ENCODE measurements around the gene REEP6.
"Not testable (repeated sequence)": the region's sequence is repeated elsewhere in the genome, so short reads cannot be mapped to it uniquely, and the experiment has no call there.

Gene REEP6

DNA sequence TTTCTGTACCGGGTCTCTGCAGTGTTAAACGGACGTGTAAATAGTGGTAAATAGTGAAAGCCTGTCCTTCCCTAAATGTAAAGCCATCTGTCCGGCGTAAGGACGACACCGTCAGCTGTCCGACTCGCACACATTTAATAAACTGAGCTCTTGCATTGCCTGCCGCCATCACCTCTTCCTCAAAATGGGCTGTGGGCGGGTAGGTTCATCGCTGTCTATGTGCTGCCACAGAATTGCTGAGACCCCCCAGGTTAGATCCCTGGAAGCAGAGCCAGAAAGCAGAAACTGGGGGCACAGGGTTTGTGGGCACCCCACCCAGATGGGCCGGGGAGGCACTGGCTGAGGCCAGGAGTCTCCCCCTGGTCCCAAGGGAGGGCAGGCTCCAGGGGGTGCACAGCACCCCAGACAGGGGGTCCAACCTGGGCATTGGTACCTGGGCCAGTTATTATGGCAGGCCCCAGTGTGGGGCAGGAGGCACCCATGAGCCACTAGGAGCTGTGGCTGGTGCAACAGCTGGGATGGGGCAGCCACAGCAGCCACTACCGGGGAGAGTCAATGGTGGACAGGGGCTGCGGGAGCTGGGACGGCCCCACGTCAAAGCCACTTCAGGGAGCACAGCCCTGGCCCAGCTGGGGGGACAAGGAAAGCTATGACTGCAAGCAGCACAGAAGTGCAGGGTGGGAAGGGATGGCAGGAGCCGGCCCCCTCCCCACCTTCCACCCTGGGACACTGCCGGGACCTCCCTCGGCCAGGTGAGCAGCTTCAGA lies 17.7 kb upstream of the REEP6 start:
- no peak for DNase-seq

DNA sequence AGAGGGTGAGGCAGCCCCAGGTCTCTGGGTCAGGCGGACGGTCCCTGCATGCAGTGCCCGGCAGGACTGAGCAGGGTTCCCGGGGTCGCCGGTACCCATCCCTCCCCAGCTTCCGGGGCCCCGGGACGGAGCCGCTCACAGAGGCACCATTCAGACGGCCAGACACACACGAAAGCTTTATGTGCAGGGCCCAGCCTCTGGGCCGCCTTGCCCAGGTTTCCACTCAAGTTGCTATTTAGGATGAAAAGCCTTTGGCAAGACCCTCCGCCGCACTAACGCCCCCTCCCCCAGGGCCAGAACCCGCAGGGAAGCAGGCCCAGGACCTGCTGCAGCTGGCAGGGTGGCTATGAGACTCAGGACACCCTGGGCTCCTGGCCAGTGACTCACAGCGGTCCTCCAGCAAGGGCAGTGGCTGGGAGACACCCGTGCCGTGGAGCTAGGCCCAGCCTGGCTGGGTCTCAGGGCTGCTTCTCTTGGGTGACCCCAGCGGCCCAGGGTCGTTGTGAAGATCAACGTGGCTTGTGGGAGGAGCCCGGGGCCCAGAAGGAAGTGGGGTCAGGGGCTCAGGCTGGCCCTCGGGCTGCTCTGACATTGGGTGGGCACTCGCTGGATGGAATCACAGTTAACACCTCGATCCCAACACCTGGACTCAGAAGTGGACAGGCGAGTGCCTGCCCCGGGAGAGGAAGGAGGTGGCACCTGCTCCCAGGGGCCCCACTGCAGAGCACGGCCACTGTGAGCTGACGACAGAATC lies 16.8 kb upstream of the REEP6 start:
- DNase-seq = no peak

DNA sequence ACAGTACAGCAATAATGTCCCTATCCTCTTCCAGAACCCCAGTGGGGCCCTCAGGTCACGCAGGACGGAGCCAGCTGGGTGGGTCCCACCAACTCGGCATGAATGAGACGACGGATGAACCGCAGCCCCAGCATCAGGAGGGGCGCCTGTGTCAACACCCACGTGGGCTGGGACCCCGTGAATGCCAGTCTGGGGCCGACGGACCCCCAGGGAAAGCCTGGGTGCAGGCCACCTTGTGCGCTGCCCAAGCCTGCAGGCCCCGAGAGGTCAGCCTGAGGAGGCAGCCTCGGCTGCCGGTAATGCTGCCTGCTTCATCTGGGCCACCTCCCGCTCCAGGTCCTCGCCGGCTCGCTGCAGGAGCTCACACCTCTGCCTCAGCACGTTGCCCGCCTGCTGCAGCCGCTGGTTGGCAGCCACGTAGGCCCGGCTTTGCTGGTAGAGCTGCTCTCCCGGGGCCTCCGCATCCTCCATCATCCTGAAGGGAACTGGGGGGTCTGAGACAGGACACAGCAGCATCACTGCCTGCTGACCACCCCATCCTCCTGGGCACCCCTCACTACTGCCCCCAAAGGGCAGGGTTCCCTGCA lies 16.1 kb upstream of the REEP6 start:
- no peak for DNase-seq

DNA sequence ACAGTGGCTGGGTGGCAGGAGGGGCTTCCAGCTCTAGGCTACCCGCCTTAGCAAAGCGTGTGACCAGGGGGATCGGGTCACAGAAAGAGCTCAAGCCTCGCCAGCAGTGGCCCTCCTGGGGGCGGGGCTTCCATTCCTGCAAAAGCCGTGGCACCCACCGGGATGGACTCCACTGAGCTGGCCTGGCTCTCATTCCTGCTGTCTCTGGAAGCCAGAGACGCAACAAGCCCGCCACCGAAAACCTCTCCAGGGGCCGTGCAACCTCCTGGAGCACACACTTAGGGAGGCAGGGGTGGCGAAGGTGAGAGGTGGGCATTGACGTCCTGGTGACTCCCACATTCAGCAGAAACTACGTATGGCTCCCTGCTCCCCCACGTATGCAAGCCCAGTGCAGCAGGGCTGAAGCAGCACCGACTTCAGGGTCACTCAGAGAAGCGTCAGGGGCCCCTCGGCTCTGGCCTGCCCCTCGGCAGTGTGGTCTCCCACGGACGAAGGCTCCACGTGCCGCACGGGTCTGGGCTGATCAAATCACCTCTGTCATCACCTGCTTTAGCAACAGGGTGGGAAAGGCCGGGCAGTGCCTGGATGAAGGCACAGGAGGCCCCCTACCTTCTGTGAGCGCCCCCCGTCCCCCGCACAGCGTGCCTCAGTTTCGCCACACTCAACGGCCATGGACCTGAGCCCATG lies 15.1 kb upstream of the REEP6 start:
- no peak for DNase-seq

DNA sequence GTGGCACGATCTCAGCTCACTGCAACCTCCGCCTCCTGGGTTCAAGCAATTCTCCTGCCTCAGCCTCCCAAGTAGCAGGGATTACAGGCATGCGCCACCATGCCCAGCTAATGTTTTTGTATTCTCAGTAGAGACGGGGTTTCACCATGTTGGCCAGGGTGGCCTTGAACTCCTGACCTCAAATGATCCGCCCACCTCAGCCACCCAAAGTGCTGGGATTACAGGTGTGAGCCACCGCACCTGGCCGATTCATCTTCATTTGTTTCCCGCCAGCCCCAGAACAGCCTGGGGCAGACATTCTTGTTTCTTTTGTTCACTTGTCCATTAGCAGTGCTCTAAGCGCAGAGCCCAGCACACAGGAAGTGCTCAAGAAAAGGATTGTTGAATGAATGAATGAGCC lies 13.9 kb upstream of the REEP6 start:
- DNase-seq = not testable (repeated sequence)

DNA sequence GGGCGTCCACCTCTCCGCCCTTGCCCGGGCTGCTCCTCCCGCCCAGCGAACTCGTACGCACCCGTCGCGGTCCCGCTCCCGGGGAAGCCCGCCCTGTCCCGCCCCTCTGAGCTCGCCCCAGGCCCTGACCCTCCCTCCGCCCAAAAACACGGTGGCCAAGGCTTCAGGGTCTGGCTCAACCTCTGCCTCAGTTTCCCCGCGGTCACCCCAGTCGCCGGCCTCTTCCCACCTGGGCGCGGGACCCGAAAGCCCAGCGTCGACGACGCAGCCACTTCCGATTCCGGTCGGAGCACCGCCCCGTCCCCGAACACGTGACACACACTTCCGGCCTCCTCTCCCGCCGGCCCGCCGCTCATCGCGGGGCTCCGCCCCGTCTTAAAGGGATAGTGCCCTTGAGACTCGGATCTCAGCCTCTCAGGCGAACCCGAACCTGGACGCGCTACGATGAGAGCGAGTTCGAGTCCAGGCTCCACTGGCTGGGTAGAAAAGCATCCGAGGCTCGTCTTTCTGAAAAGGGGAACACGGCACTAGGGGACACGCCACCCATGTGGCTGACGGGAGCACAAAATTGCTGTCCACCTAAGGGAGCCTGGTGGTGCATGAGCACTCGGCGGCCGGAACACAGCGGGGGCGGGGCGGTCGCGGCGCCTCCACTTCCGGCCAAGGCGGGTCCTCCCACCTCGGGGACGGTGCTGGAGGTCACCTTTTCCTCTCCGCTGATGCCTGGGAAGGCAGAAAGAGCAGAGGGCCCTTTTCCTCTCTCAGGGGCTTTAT lies 11.9 kb upstream of the REEP6 start, which contains the start of gene C19orf25:
Gene C19orf25 (minus strand): TSS at position 282 of the 774 bp plus-strand sequence. CDS start 312 bp downstream, outside the sequence.
- peak; percentile 82 to 93 for DNase-seq

DNA sequence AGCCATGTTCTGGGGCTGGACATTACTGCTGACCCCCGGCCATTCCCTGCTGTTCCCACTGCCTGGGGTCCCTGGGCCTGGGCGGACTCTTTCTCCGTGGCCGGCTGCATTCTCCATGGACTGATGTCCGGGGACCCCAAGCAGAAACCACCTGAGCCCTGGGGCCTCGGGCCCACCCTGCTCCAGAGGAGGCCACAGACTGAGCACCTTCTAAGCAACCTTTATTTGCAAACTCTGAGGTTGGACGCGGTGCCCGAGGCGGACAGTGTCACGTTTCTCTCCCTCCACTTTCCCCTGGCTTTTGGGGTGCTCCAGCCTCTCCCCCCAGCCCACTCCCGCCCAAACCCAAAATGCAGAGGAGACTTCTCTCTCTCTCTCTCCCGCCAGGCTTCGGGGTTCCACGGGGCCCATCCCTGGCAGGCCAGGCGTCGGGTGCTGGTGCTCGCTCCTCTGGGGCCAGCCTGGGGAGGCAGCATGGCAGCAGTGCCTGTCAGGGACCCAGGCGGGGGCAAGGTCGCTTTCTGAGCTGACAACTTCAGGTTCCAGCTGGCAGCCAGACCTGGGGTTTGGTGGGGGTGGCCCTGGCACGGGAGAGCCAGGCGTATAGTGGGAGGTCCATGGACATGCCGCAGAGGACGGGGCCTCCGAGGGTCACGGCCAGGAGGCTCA lies 9.6 kb upstream of the REEP6 start:
- DNase-seq = no peak

DNA sequence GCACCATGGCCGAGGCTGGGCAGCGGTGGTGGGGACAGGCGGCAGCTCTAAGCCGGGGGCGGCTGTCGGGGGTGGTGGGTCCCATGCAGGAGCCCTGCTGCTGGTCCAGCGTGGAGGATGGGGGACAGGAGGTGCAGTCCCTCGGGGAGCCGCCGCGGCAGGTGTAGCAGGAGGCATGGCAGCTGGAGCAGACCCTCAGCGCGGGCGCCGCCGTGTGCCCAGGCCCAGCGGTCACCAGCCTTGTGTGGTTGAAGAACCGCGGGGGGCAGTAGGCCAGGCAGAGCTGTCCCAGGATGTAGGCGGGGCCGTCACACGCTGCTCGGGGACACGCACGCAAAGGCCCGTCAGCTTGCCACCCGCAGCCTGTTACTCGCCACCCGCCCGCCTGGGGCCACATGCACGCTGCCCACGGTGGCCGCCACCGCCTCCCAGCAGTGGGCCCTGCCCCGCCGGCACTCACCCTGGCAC lies 9.1 kb upstream of the REEP6 start:
- no peak for DNase-seq

DNA sequence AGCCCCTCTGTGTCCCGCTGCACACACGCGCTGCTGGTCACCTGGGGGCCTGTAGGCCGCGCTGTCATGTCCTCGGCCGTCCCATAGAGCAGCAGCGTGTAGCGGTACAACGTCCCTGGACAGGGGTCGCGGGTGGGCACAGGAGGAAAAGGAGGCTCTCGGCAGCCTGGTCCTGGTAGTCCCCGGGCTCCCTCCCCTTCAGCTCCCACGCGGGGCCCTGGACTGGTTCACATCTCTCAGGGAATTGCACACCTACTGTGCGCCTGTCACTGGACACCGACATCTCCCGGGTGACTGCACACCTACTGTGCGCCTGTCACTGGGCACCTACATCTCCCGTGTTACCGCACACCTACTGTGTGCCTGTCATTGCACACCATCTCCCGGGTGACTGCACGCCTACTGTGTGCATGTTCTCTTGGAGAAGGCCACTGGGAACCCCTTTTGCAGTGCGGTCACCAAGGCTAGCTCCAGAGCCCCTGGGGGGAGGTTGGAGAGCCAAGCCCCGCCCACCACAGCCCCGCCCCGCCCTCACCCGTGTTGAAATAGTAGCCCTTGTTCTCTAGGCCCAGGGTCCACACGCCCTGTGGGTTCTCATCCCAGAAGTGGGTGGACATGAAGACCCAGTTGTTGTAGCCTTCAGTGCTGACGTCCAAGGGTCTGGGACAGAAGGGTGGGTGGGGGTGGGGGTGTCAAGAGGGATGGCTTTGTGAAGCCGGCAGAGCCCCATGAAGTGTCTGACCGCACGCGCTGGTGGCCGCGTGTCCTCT lies 8.4 kb upstream of the REEP6 start:
- no peak for DNase-seq

DNA sequence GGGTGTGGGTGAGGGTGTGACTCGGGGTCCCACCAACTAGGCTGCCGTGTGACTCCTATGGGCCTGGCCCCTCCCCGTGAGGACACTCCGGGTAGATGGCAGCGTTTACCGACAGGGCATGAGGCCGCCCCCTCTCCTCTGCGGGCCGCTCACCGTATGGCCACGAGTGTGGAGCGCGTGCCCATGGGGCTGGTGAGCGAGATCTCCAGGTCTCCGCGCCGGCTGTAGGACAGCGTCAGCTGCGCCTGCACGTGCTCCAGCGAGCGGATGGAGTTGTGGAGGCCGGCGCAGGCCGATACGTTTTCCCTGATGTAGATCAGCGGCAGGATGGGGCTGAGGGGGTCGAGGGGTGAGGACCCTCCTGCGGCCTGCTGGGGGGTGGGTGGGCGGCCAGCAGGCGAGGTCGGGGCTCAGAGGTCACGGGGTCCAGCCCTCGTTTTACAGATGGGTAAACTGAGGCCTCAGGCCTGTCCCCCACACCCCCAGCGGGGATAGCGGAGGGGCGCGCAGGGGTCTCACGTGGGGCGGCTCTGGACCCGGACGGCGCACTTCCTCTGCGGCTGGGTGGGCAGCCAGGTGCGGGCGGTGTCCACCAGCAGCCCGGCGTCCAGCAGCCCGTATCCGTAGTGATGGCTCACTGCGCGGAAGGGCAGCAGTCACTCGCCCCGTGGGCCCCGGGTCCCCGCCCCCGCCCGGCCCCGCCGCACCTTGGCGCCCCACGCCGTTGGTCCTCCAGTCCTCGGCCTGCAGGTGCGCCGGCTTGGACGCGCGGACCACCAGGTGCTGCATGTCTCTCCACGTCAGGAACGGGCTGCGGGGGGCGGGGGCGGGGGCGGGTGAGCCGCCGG lies 7.6 kb upstream of the REEP6 start:
- DNase-seq = no peak

DNA sequence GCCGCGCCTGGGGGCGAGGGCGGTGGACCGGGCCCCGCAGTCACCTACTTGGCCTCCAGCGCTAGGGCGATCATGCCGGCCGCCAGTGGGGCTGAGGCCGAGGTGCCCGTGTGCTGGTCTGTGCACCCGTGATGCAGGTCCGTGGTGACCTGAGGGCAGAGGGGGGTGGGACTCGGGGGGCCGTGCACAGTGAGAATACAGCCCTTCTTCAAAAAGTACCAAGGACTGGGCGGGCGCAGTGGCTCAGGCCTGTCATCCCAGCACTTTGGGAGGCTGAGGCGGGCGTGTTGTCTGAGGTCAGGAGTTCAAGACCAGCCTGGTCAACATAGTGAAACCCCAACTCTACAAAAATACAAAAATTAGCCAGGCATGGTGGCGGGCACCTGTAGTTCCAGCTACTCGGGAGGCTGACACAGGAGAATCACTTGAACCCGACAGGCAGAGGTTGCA lies 7.0 kb upstream of the REEP6 start:
- no peak for DNase-seq

DNA sequence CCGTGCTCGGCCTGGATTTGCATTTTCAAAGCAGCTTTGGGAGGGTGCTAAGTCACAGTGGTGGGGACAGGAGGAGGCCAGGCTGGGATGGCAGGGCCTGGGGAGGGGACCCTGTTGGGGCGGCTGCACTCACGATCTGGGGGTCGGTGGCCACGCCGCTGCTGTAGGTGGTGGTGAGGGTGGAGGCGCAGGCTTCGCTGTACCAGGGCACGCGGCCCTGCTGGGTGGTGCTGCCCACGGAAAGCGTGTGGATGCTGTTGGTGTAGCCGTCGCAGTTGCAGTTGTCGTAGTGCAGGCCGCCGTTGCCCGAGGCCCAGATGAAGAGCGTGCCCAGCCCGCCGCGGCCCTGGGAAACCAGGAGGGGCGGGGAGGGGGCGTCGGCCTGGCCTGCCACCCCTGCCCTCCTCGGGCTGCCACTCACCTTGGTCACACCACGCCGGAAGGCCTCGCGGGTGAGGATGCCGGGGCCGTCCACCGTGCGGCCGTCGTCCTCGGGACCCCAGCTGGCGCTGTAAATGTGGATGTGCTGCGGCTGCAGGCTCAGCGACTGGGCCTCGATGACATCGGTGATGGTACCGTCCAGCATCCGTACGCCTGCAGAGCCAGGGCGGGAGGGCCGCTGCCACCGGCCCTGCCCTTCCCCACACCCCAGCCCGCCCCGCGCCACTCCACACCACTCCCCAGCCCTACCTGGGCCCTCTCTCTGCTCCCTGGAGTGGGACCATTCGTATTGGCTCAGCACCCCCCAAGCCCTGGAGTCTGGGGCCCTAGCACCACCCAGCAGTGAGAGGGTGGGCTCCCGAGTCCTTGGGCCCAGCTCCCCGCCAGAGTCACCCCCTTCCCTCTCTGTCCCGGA lies 4.0 kb upstream of the REEP6 start:
- no peak for DNase-seq

DNA sequence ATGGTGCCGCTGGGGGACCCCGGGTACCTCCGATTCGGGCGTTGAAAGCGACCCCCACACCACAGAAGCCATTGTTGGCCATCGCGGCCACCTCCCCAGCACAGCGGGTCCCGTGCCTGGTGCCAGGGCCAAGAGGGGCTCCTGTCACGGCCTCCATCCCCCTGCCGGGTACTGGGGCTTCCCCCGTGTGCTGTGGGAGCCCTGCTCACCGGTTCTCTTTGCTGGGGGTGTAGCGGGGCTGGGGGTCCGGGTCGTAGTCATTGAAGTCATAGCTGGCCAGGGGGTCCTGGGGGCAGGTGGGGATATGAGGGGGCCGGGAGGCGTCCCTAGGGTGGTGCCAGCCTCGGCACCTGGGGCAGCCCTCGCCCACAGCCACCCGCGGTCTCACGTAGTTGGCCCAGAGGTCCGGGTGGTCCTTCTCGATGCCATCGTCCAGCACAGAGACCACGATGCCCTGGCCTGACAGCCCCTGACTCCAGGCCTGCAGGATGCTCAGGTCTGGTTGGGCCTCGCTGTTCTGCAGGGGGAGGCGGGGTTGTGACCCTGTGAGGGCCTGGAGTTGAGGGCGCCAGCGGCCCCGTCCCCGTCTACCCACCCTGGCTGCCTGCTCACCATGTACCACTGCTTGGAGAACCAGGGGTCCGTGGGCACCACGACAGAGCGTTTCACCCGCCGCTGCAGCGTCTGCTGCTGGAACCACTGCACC lies 3.3 kb upstream of the REEP6 start:
- DNase-seq = no peak

DNA sequence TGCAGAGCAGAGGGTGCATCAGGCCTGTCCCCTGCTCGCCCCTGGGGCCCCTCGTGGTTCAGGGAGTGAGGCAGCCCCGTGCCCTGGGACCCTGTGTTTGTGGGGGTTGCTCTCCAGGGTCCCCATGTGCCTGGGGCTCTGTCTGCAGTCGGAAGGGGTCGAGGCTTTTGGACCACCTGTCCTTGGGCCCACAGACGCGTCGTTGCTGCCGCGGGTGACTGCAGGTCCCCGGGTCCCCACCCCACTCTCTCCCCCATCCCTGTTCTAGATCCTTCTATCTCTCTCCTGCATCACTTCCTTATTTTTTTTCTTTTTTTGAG lies 2.7 kb upstream of the REEP6 start:
- DNase-seq = no peak

DNA sequence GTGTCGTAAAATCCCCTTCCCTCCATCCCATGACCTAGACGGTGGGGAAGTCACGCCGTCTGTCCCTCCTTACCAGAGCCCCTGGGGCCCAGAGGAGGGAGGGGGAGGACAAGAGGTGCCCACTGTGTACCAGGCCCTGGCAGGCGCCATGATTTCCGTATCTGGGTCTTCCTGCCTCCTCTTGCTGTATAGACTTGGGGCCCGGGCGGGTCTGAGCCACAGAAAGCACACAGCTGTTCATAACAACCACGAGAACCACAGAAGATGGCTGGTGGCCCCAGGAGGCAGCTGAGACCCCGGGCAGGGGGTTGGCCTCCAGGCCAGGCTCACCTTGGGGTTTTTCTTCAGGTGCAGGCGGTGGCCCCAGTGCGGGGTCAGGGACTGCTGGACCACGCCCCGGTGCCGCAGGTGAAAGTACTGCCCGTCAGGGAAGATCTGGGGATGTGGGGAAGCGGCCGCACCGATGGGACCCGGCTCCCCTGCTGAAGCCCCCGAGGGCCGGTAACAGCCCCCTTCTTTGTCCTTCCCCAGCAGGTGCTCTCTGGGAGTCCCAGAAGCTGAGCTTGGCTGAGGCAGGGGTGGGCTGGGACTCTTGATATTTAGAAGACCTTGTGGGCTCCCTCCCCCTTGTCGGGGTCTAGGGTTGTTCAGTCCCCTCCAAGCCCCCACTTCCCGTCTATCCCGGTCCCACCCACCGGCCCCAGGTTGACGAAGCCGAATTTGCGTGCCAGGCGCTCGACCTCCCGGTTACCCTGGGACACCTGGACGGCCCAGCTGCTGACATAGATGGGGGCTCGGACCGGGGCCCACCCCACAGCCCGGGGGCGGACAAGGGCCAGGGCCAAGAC lies 1.3 kb upstream of the REEP6 start:
- no peak for DNase-seq

DNA sequence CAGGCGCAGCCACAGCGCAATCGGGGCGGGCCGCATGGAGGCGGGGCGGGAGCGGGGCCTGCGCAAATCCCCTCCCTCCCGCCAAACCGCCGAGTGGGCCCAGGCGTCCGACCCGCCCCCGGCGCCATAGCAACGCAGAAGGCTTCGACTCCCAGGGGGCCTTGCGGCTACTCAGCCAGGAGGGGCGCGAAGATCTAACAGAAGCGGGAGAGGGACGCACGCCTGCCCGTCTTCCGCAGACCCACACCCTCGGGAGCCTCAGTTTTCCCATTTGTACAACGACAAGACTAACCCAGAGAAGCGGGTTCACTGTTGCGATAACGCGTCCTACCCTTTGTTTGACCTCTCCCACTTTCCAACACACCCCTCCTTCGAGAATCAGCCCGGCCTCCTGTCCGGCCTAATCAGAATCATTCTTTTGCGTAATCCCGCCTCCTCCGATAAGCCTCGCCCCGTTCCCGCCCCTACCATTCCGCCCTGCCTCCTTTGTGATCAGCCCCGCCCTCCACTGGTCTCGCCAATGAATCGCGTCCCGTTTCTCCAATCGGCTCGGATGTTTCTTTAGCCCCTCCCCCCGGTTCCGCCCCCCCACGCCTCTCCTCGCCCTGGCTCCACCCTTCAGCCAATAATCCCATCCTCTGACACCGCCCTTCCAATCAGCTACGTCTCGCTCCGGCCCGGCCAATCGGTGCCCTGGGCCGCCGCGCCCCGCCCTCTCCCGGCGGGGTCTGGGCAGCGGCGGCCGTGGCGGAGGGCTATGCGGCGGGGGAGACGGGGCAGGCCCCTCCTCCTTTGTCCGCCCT lies 469 bp upstream of the REEP6 start, which contains the start of gene PCSK4:
Gene PCSK4 (minus strand): TSS at position 40 of the 803 bp plus-strand sequence. CDS start 4 bp downstream, at position 36.
- DNase-seq = peak; percentile 100

DNA sequence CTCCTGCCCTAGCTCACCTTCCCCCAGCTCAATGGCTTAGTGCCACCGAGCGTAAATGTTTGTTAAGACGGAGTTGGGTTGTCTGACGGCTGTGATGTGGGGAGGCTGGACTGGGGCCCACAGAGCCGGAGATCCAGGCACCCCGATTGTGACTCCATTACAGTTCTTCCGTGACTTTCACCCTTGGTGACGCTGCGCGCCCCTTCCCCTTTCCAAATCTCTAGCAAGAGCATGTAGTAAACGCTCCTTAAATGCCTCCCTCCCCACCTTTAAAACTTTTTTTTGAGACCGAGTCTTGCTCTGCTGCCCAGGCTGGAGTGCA lies 829 bp downstream of the REEP6 start:
- no peak for DNase-seq

All from NCI-H187 (cell line).